B cell (primary cell): Measurements from ENCODE around the gene WDR62. TPM values are rescaled to one million over a fixed set of nuclear protein-coding genes. Genes with fewer than 3 reads are reported as not detected.

Experiments used
- ATAC-seq: fragments of 200-7000 bp; cut with Tn5 transposase; one replicate; pipeline ENCODE4 v1.10.0; 2021; ENCODE audit warnings: low read depth, mild to moderate bottlenecking, moderate number of reproducible peaks, moderate library complexity
- CTCF ChIA-PET: fragments of 350-600 bp; sonication (Branson Sonifier 250); formaldehyde crosslinking; loops from one replicate; lab custom pipeline; 2021; ENCODE audit warnings: antibody characterized with exemption, inconsistent platforms; lab: Charles Lee
- POLR2A ChIA-PET: fragments of 350-600 bp; sonication (Branson Sonifier 250); formaldehyde crosslinking; loops from one replicate; lab custom pipeline; 2021; ENCODE audit warnings: antibody characterized with exemption; lab: Charles Lee
- DNase-seq: peaks from one replicate; pipeline ENCODE4 v3.0.0; 2013
- H2AFZ ChIP-seq: 2 replicates; pipeline ENCODE4 v1.6.1; 2012; ENCODE audit warnings: mild to moderate bottlenecking, low read depth, low read length; ENCODE audit not compliant: insufficient read depth, poor library complexity, severe bottlenecking
- H3K27ac ChIP-seq, 2 donors: 1 replicate in 1 of 2; 2 replicates in 1 of 2; pipeline ENCODE4 v1.5.1; 2012 to 2013; ENCODE audit warnings: low read length in 2 of 2, mild to moderate bottlenecking in 2 of 2, moderate library complexity in 1 of 2
- H3K27me3 ChIP-seq, 4 experiments: fragments of 200-600 bp in 1 of 4; sonication (generic) in 1 of 4; replicated peaks in 1 of 4; 1 replicate in 2 of 4; 2 replicates in 2 of 4; pipeline versions ENCODE4 v1.6.1 to v1.7.0; 2013 to 2016; ENCODE audit warnings: low read length in 3 of 4, mild to moderate bottlenecking in 2 of 4, mixed read lengths in 1 of 4, moderate library complexity in 1 of 4; ENCODE audit not compliant: insufficient read depth in 4 of 4, control insufficient read depth in 3 of 4; ENCODE audit errors: control extremely low read depth in 1 of 4
- H3K36me3 ChIP-seq, 2 experiments: replicated peaks in 1 of 2; 1 replicate in 1 of 2; 2 replicates in 1 of 2; pipeline versions ENCODE4 v1.6.1 to v1.7.1; 2013; ENCODE audit warnings: low read length in 1 of 2; ENCODE audit not compliant: insufficient read depth in 2 of 2, control insufficient read depth in 1 of 2; ENCODE audit errors: control extremely low read depth in 1 of 2, extremely low read depth in 1 of 2
- H3K4me1 ChIP-seq, 2 donors: fragments of 200-600 bp in 1 of 2; sonication (generic) in 1 of 2; 1 replicate in 1 of 2; 2 replicates in 1 of 2; pipeline versions ENCODE4 v1.5.1 to v1.6.1; 2013 to 2017; ENCODE audit warnings: low read length in 2 of 2; ENCODE audit not compliant: control insufficient read depth in 2 of 2, insufficient read depth in 2 of 2
- H3K4me2 ChIP-seq: replicated peaks from 2 replicates; pipeline ENCODE3; 2012; ENCODE audit warnings: mild to moderate bottlenecking, low read depth, low read length; ENCODE audit not compliant: poor library complexity, severe bottlenecking
- H3K4me3 ChIP-seq, 5 experiments: fragments of 200-600 bp in 1 of 5; sonication (generic) in 1 of 5; 1 replicate in 3 of 5; 2 replicates in 2 of 5; pipeline versions ENCODE4 v1.5.1 to v1.7.0; 2011 to 2016; ENCODE audit warnings: low read length in 4 of 5, mild to moderate bottlenecking in 4 of 5, low read depth in 2 of 5, control low read depth in 1 of 5, moderate library complexity in 1 of 5; ENCODE audit not compliant: insufficient read depth in 1 of 5; ENCODE audit errors: control extremely low read depth in 1 of 5, extremely low read depth in 1 of 5
- H3K79me2 ChIP-seq: fragments of 200-600 bp; sonication (generic); one replicate; pipeline ENCODE4 v1.6.0; 2016; ENCODE audit warnings: low read length; ENCODE audit not compliant: control insufficient read depth, insufficient read depth
- H3K9ac ChIP-seq: fragments of 200-600 bp; sonication (generic); 2 replicates; pipeline ENCODE4 v1.6.1; 2017; ENCODE audit warnings: mild to moderate bottlenecking, low read length, moderate library complexity
- H3K9me3 ChIP-seq, 3 donors: one replicate each; pipeline versions ENCODE4 v1.6.1 to v1.7.1; 2013; ENCODE audit warnings: low read length in 2 of 3; ENCODE audit not compliant: control insufficient read depth in 2 of 3, insufficient read depth in 1 of 3; ENCODE audit errors: control extremely low read depth in 1 of 3
- H4K20me1 ChIP-seq: 2 replicates; pipeline ENCODE4 v1.6.0; 2012; ENCODE audit warnings: mild to moderate bottlenecking, low read length; ENCODE audit not compliant: insufficient read depth, control insufficient read depth, poor library complexity, severe bottlenecking
- H3K27ac Mint-ChIP-seq: one replicate; pipeline ENCODE4 v1.8.0; 2021; ENCODE audit warnings: mixed read lengths
- H3K27me3 Mint-ChIP-seq: one replicate; pipeline ENCODE4 v1.8.0; 2021; ENCODE audit warnings: mixed read lengths
- H3K4me1 Mint-ChIP-seq: one replicate; pipeline ENCODE4 v1.8.0; 2021; ENCODE audit warnings: mixed read lengths
- H3K4me3 Mint-ChIP-seq: one replicate; pipeline ENCODE4 v1.8.0; 2021; ENCODE audit warnings: mixed read lengths
- H3K9me3 Mint-ChIP-seq: one replicate; pipeline ENCODE4 v1.8.0; 2022; ENCODE audit warnings: mixed read lengths; ENCODE audit not compliant: insufficient read depth
- EZH2 ChIP-seq: IDR thresholded peaks from 2 replicates; pipeline ENCODE4 v1.6.1; 2012; ENCODE audit warnings: borderline replicate concordance, low read depth, mild to moderate bottlenecking, moderate library complexity, low read length; ENCODE audit not compliant: insufficient read depth, poor library complexity, severe bottlenecking
- WGBS: methylation state at CpG from one replicate; pipeline ENCODE4 v1.1.5; 2013; ENCODE audit warnings: missing lambda C conversion rate; ENCODE audit not compliant: insufficient coverage; 5-methylcytosine and 5-hydroxymethylcytosine counted together
- intact Hi-C: fragments of 100-400 bp; cut with micrococcal nuclease; formaldehyde crosslinking; loops from one replicate; pipeline ENCODE4 v1.10.0; 2022
- polyA plus RNA-seq: library from polyadenylated mRNA; depleted of rRNA; stranded (reverse); fragments of >200 nt; gene quantifications from 2 replicates; pipeline ENCODE4 v1.2.3, GENCODE V29; 2012
- total RNA-seq, 2 donors: library from RNA; stranded (reverse); fragments of 120-200 nt in 1 of 2; gene quantifications; 1 replicate in 1 of 2; 2 replicates in 1 of 2; pipeline versions ENCODE4 v1.2.3 to v1.2.4, GENCODE V29; 2013 to 2022
- TF ChIP-seq, protein P1 (sequence below): fragments of 200-600 bp; IDR thresholded peaks from one replicate; pipeline ENCODE4 v1.8.0; 2022; ENCODE audit warnings: antibody characterized with exemption, mild to moderate bottlenecking

Gene WDR62
- total and polyA plus RNA-seq, 2 donors (not counting 1 experiment from before 2014, with no cell fraction given), result 1.8 to 1.9 TPM

GRCh38 chr19:36115453-36116343 lies 61.0 kb downstream of the WDR62 start, which contains the start of gene TBCB:
TSS of gene TBCB (plus strand) at chr19:36115468. CDS start at chr19:36115561, 93 bp downstream.
- Mint-ChIP-seq H3K4me3 (peak within 1 kb of the TSS; percentile 95), H3K9me3 (no peaks in the 10 kb centered on the region), H3K27me3 (no peaks in the 10 kb centered on the region), H3K27ac (peak within 1 kb of the TSS; percentile 99), H3K4me1 (peaks cover 40% of the 10 kb centered on the region)
- H3K27me3 ChIP-seq, result no peaks in the 10 kb centered on the region
- H3K4me3 ChIP-seq, result peak within 1 kb of the TSS; percentile 76 to 91 (median 79)
- H3K4me2 ChIP-seq, result peak within 1 kb of the TSS; percentile 80
- H2AFZ ChIP-seq, result peak within 1 kb of the TSS; percentile 84
- ChIA-PET CTCF (interaction anchor here (0.5 to 5.6 kb wide), 4 partner anchors 12 to 262 kb away, joined by 3 to 42 read pairs (median 4); partner anchors contain the start of genes THAP8, ZNF146 and ZNF565), POLR2A (interaction anchor here (1.2 to 3.4 kb wide), 5 partner anchors 13 to 1351 kb away, joined by 3 to 22 read pairs (median 8); partner anchors contain the start of genes CAPNS1, THAP8, WDR62 and ZNF565)
- peak; percentile 52 for ATAC-seq
- H4K20me1 ChIP-seq, result peaks cover 21% of the 10 kb centered on the region
- peaks cover 60% of the 10 kb centered on the region for H3K79me2 ChIP-seq
- peaks cover 0 to 36% of the 10 kb centered on the region in 2 experiments for H3K36me3 ChIP-seq
- no peak for TF ChIP-seq EZH2
- TF ChIP-seq, protein P1, sequence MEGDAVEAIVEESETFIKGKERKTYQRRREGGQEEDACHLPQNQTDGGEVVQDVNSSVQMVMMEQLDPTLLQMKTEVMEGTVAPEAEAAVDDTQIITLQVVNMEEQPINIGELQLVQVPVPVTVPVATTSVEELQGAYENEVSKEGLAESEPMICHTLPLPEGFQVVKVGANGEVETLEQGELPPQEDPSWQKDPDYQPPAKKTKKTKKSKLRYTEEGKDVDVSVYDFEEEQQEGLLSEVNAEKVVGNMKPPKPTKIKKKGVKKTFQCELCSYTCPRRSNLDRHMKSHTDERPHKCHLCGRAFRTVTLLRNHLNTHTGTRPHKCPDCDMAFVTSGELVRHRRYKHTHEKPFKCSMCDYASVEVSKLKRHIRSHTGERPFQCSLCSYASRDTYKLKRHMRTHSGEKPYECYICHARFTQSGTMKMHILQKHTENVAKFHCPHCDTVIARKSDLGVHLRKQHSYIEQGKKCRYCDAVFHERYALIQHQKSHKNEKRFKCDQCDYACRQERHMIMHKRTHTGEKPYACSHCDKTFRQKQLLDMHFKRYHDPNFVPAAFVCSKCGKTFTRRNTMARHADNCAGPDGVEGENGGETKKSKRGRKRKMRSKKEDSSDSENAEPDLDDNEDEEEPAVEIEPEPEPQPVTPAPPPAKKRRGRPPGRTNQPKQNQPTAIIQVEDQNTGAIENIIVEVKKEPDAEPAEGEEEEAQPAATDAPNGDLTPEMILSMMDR, result no peak
- intact Hi-C loops, result loop anchor here (1.0 to 10.0 kb wide), 9 partner anchors 12 to 471 kb away; partner anchors contain the start of genes ALKBH6, COX6B1, ETV2 and PROSER3
- peaks cover 16 to 23% of the 10 kb centered on the region in 2 donors for H3K4me1 ChIP-seq
- 10% methylated on average over 48 of the region's 59 CpGs for WGBS
- H3K9me3 ChIP-seq, result peaks cover 0 to 6% (median 0%) of the 10 kb centered on the region in 3 donors
- H3K9ac ChIP-seq, result peak within 1 kb of the TSS; percentile 73
- peak within 1 kb of the TSS; percentile 84 to 90 for H3K27ac ChIP-seq
- DNase-seq, result no peak
